SK-N-MC (cell line): ENCODE results near the gene RAB13.

Experiments used
- EZH2 ChIP-seq: fragments of 200-600 bp; sonication (generic); IDR thresholded peaks from one replicate; pipeline ENCODE4 v1.6.1; 2017; ENCODE audit warnings: antibody characterized with exemption
- POLR2AphosphoS5 ChIP-seq: IDR thresholded peaks from 2 replicates; pipeline ENCODE4 v1.6.1; 2012; ENCODE audit warnings: mild to moderate bottlenecking, low read depth, low read length, borderline replicate concordance

DNA sequence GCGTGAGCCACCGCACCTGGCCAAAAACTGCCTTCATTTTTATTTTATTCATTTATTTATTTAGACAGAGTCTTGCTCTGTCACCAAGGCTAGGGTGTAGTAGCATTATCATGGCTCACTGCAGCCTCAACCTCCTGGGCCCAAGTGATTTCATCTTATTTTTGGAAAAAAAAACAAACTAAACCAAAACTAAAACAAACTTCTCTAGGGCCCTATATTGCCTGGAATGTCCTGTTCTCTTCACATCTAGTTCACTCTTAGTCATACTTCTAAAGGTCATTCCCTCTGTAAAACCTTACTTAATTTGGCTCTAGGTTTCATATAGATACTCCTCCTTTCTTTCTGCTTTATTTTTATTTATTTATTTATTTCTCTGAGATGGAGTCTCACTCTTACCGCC is 20.0 kb upstream of the RAB13 start:
- no peak for TF ChIP-seq POLR2AphosphoS5
- TF ChIP-seq EZH2: no peak
